K562 (cell line): ENCODE data around the gene PDZRN4. TPM values are rescaled to one million over a fixed set of nuclear protein-coding genes. Genes with fewer than 3 reads are reported as not detected.

Experiments used
- ATAC-seq: fragments of 200-7000 bp; cut with Tn5 transposase; 3 replicates; pipeline ENCODE4 v1.9.1; 2020; ENCODE audit warnings: moderate library complexity
- BruUV-seq: library from RNA; stranded (reverse); fragments of 400-500 nt; replicated peaks from 2 replicates; lab custom pipeline; 2021; lab: Mats Ljungman, UMichigan
- CTCF ChIA-PET: fragments of 300-600 bp; formaldehyde crosslinking; extraction: SDS; loops from one replicate; lab custom pipeline; 2021; ENCODE audit warnings: low intra/inter-chr PET ratio; lab: Yijun Ruan, JAX
- POLR2A ChIA-PET: fragments of 300-600, 350-650 bp; sonication (Branson Sonifier 250); formaldehyde crosslinking; extraction: SDS; loops from one replicate; lab custom pipeline; 2021; ENCODE audit warnings: antibody characterized with exemption, inconsistent platforms; lab: Yijun Ruan, JAX
- DNase-seq, 4 experiments: peaks; one replicate each; pipeline versions ENCODE4 v3.0.0 to v3.0.0-alpha.2; 2011 to 2018; ENCODE audit warnings: low spot score in 3 of 4, mixed read lengths in 3 of 4; ENCODE audit errors: extremely low read depth in 1 of 4
- FAIRE-seq: peaks from 2 replicates; lab custom pipeline; 2011; peaks lifted over from hg19 to GRCh38; lab: Jason Lieb, UNC
- H2AFZ ChIP-seq: 2 replicates; pipeline ENCODE4 v1.6.0; 2011; ENCODE audit warnings: low read depth, low read length, control low read depth, inconsistent platforms
- H3K27ac ChIP-seq: fragments of 200-600 bp; 3 replicates; pipeline ENCODE4 v1.8.0; 2011; ENCODE audit warnings: low read depth, mild to moderate bottlenecking, control low read depth, inconsistent platforms, low read length, moderate library complexity, mixed read lengths; ENCODE audit errors: extremely low read depth
- H3K27me3 ChIP-seq, 2 experiments: fragments of 300-600 bp in 1 of 2; 2 replicates in 1 of 2; 3 replicates in 1 of 2; pipeline versions ENCODE4 v1.6.0 to v1.8.0; 2011; ENCODE audit warnings: inconsistent platforms in 2 of 2, low read length in 2 of 2, mild to moderate bottlenecking in 1 of 2, mixed read lengths in 1 of 2, moderate library complexity in 1 of 2; ENCODE audit not compliant: control insufficient read depth in 2 of 2, insufficient read depth in 2 of 2
- H3K36me3 ChIP-seq: fragments of 300-600 bp; 3 replicates; pipeline ENCODE4 v1.8.0; 2011; ENCODE audit warnings: mild to moderate bottlenecking, low read length, inconsistent platforms; ENCODE audit not compliant: control insufficient read depth, insufficient read depth
- H3K4me1 ChIP-seq, 2 experiments: fragments of 200-600 bp in 1 of 2; replicated peaks in 1 of 2; 2 replicates in 1 of 2; 3 replicates in 1 of 2; pipeline versions ENCODE4 v1.5.1 to v1.8.0; 2011; ENCODE audit warnings: inconsistent platforms in 2 of 2, low read length in 2 of 2, mild to moderate bottlenecking in 1 of 2, mixed read lengths in 1 of 2, moderate library complexity in 1 of 2; ENCODE audit not compliant: control insufficient read depth in 2 of 2, insufficient read depth in 2 of 2
- H3K4me2 ChIP-seq: 2 replicates; pipeline ENCODE4 v1.6.1; 2011; ENCODE audit warnings: low read length, control low read depth, inconsistent platforms, mixed read lengths; ENCODE audit not compliant: insufficient read depth
- H3K4me3 ChIP-seq: fragments of 200-600 bp; sonication (generic), shearing (Covaris generic); 2 replicates; pipeline ENCODE4 v1.5.1; 2016; ENCODE audit warnings: control low read depth, inconsistent platforms
- H3K79me2 ChIP-seq: fragments of 200-600 bp; 3 replicates; pipeline ENCODE4 v1.8.0; 2011; ENCODE audit warnings: low read length, inconsistent platforms; ENCODE audit not compliant: control insufficient read depth, insufficient read depth
- H3K9ac ChIP-seq, 2 experiments: 2 replicates each; pipeline versions ENCODE4 v1.6.0 to v1.6.1; 2011; ENCODE audit warnings: low read depth in 2 of 2, low read length in 2 of 2, control low read depth in 1 of 2, inconsistent platforms in 1 of 2, mild to moderate bottlenecking in 1 of 2, mixed read lengths in 1 of 2; ENCODE audit not compliant: insufficient read depth in 1 of 2
- H3K9me1 ChIP-seq: one replicate; pipeline ENCODE4 v1.6.0; 2011; ENCODE audit warnings: inconsistent platforms, mild to moderate bottlenecking, low read length, moderate library complexity; ENCODE audit not compliant: control insufficient read depth, insufficient read depth
- H3K9me3 ChIP-seq: replicated peaks from 2 replicates; pipeline ENCODE4 v1.5.1; 2011; ENCODE audit warnings: low read depth, low read length, inconsistent platforms; ENCODE audit not compliant: control insufficient read depth, insufficient read depth
- H4K20me1 ChIP-seq: replicated peaks from 2 replicates; pipeline ENCODE4 v1.6.1; 2011; ENCODE audit warnings: low read length, inconsistent platforms, mixed read lengths; ENCODE audit not compliant: control insufficient read depth, insufficient read depth
- ATF1 ChIP-seq, 2 experiments: fragments of 450-650 bp in 1 of 2; IDR thresholded peaks; 2 replicates each; pipeline ENCODE4 v1.6.1; 2016; ENCODE audit warnings: missing compliant biosample characterization in 1 of 2, missing genetic modification characterization in 1 of 2
- ETV6 ChIP-seq, 3 experiments: fragments of 150-350 bp in 1 of 3; sonication (generic) in 1 of 3; formaldehyde crosslinking in 1 of 3; IDR thresholded peaks; 2 replicates each; pipeline versions ENCODE4 v1.6.1 to v1.8.0; 2014 to 2022; ENCODE audit warnings: borderline replicate concordance in 2 of 3, low read depth in 2 of 3, antibody characterized with exemption in 1 of 3, low read length in 1 of 3, mild to moderate bottlenecking in 1 of 3, missing genetic modification reagents in 1 of 3
- GTF2A2 ChIP-seq: IDR thresholded peaks from 2 replicates; pipeline ENCODE4 v1.6.1; 2016; ENCODE audit warnings: mild to moderate bottlenecking, missing genetic modification characterization, missing compliant biosample characterization
- HCFC1 ChIP-seq: IDR thresholded peaks from 2 replicates; pipeline ENCODE4 v1.6.1; 2012; ENCODE audit warnings: low read depth, low read length, improper control_type of control experiment
- HDAC6 ChIP-seq: IDR thresholded peaks from 2 replicates; pipeline ENCODE4 v1.6.1; 2012; ENCODE audit warnings: low read depth, mild to moderate bottlenecking, control low read depth, inconsistent platforms, low read length, moderate library complexity
- HDAC8 ChIP-seq: fragments of 450-650 bp; IDR thresholded peaks from 2 replicates; pipeline ENCODE4 v1.6.1; 2016; ENCODE audit warnings: mild to moderate bottlenecking, missing genetic modification characterization, moderate library complexity, missing compliant biosample characterization
- JUND ChIP-seq, 2 experiments: IDR thresholded peaks; 2 replicates in 1 of 2; 3 replicates in 1 of 2; pipeline ENCODE4 v1.6.1; 2011; ENCODE audit warnings: borderline replicate concordance in 2 of 2, low read depth in 2 of 2, low read length in 2 of 2, improper control_type of control experiment in 1 of 2, missing biosample characterization in 1 of 2, missing genetic modification characterization in 1 of 2, missing genetic modification reagents in 1 of 2
- MYNN ChIP-seq, 2 experiments: sonication (generic); formaldehyde crosslinking in 1 of 2; IDR thresholded peaks; 2 replicates each; pipeline versions ENCODE4 v1.5.0 to v1.6.1; 2016 to 2020; ENCODE audit warnings: antibody characterized with exemption in 1 of 2, missing genetic modification reagents in 1 of 2
- RBBP5 ChIP-seq: fragments of 200-600 bp; sonication (generic); IDR thresholded peaks from 2 replicates; pipeline ENCODE4 v1.6.1; 2012; ENCODE audit warnings: borderline replicate concordance, mild to moderate bottlenecking, low read length, control low read depth, inconsistent platforms; ENCODE audit not compliant: insufficient read depth, poor library complexity, severe bottlenecking
- RBM17 ChIP-seq: fragments of 200-400 bp; formaldehyde crosslinking; IDR thresholded peaks from 2 replicates; pipeline ENCODE4 v1.6.1; 2017; ENCODE audit warnings: low read depth, mild to moderate bottlenecking, low read length, borderline replicate concordance
- ZNF24 ChIP-seq: fragments of 450-650 bp; IDR thresholded peaks from 2 replicates; pipeline ENCODE4 v1.6.1; 2016
- ZNF347 ChIP-seq: fragments of 450-650 bp; formaldehyde crosslinking; IDR thresholded peaks from 2 replicates; pipeline ENCODE4 v1.4.0; 2020; ENCODE audit warnings: low read depth, mild to moderate bottlenecking, moderate library complexity
- ZNF76 ChIP-seq: fragments of 250-450 bp; sonication (Bioruptor Pico); IDR thresholded peaks from 2 replicates; pipeline ENCODE4 v1.4.0; 2020; ENCODE audit warnings: mild to moderate bottlenecking, moderate library complexity, borderline replicate concordance
- WGBS: fragments of 100-300 bp; shearing (Covaris generic); methylation state at CpG from one replicate; pipeline ENCODE4 v1.1.6; 2016; ENCODE audit warnings: low coverage, mixed read lengths; ENCODE audit not compliant: insufficient coverage; ENCODE audit errors: missing lambda C conversion rate; 5-methylcytosine and 5-hydroxymethylcytosine counted together
- in situ Hi-C: fragments of 300-500 bp; cut with MboI; formaldehyde crosslinking; loops from 4 replicates; pipeline ENCODE4 v1.15.0; 2018; ENCODE audit warnings: inconsistent platforms, mixed read lengths
- intact Hi-C: fragments of 100-400 bp; cut with micrococcal nuclease; formaldehyde crosslinking; loops from 2 replicates; pipeline ENCODE4 v1.14.2; 2022
- polyA plus RNA-seq, 8 experiments: library from polyadenylated mRNA; depleted of rRNA in 4 of 8; stranded (reverse) in 5 of 8; unstranded in 3 of 8; fragments of >200 nt; fragmentation: Nextera tagmentation in 2 of 8; fragmentation: Illumina TruSeq in 1 of 8; extraction: Ambion mirVana in 2 of 8; extraction: Trizol in 1 of 8; gene quantifications; 2 replicates each; pipeline versions ENCODE4 v1.2.1 to v1.2.3, GENCODE V29; 2011 to 2014; ENCODE audit warnings: inconsistent platforms in 1 of 8, missing spikeins in 1 of 8
- total RNA-seq, 7 experiments: library from RNA; depleted of rRNA in 6 of 7; stranded (reverse); fragments of >200 nt in 6 of 7; fragmentation: Illumina TruSeq in 2 of 7; extraction: Trizol in 2 of 7; gene quantifications; 2 replicates each; pipeline versions ENCODE4 v1.2.1 to v1.2.3, GENCODE V29; 2011 to 2021; ENCODE audit warnings: low replicate concordance in 1 of 7
- TF ChIP-seq, protein P1 (sequence below): sonication (generic); IDR thresholded peaks from 2 replicates; pipeline ENCODE4 v1.6.1; 2016
- TF ChIP-seq, protein P2 (sequence below): fragments of 250-450 bp; sonication (Bioruptor Pico); IDR thresholded peaks from 2 replicates; pipeline ENCODE4 v1.8.0; 2022; ENCODE audit warnings: moderate library complexity, mild to moderate bottlenecking, inconsistent platforms
- TF ChIP-seq, protein P3 (sequence below): fragments of 250-450 bp; sonication (Bioruptor Pico); IDR thresholded peaks from 2 replicates; pipeline ENCODE4 v1.8.0; 2022; ENCODE audit warnings: inconsistent platforms

PDZRN4 gene
- total and polyA plus RNA-seq, 9 of the 15 experiments (the other 6 are each of a cell fraction or from before 2014, with no cell fraction given) = not detected

GRCh38 chr12:41606468-41607445, 418.6 kb downstream of the PDZRN4 start:
- no peaks in the 10 kb centered on the region for H3K9me1 ChIP-seq
- WGBS = 0% methylated on average over 8 of the region's 8 CpGs
- no peaks in the 10 kb centered on the region for H3K79me2 ChIP-seq
- in situ Hi-C loops (no loop called here), intact Hi-C loops (no loop called here)
- BruUV-seq = no TSS peak
- H2AFZ ChIP-seq = no peak overlapping the region
- no peak for ATAC-seq
- ChIA-PET POLR2A (no interaction called here), CTCF (no interaction called here)
- H3K27ac ChIP-seq = no peak overlapping the region
- no peak for DNase-seq
- H3K36me3 ChIP-seq = no peaks in the 10 kb centered on the region
- FAIRE-seq = no peak
- no peak overlapping the region for H3K4me3 ChIP-seq
- H3K4me2 ChIP-seq = no peak overlapping the region
- no peak overlapping the region for H3K9ac ChIP-seq
- H3K9me3 ChIP-seq = no peaks in the 10 kb centered on the region
- H3K4me1 ChIP-seq = no peaks in the 10 kb centered on the region
- H4K20me1 ChIP-seq = no peaks in the 10 kb centered on the region
- H3K27me3 ChIP-seq = no peaks in the 10 kb centered on the region
- no peak for TF ChIP-seq HCFC1
- TF ChIP-seq RBBP5 = no peak
- no peak for TF ChIP-seq ZNF347 (CRISPR knock-in tag)
- no peak for TF ChIP-seq RBM17
- TF ChIP-seq, protein P1, sequence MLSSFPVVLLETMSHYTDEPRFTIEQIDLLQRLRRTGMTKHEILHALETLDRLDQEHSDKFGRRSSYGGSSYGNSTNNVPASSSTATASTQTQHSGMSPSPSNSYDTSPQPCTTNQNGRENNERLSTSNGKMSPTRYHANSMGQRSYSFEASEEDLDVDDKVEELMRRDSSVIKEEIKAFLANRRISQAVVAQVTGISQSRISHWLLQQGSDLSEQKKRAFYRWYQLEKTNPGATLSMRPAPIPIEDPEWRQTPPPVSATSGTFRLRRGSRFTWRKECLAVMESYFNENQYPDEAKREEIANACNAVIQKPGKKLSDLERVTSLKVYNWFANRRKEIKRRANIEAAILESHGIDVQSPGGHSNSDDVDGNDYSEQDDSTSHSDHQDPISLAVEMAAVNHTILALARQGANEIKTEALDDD = no peak
- TF ChIP-seq, protein P2, sequence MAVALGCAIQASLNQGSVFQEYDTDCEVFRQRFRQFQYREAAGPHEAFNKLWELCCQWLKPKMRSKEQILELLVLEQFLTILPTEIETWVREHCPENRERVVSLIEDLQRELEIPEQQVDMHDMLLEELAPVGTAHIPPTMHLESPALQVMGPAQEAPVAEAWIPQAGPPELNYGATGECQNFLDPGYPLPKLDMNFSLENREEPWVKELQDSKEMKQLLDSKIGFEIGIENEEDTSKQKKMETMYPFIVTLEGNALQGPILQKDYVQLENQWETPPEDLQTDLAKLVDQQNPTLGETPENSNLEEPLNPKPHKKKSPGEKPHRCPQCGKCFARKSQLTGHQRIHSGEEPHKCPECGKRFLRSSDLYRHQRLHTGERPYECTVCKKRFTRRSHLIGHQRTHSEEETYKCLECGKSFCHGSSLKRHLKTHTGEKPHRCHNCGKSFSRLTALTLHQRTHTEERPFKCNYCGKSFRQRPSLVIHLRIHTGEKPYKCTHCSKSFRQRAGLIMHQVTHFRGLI (CRISPR knock-in tag) = no peak
- TF ChIP-seq GTF2A2 (tag) = no peak
- TF ChIP-seq ZNF76 (CRISPR knock-in tag) = no peak
- TF ChIP-seq, protein P3, sequence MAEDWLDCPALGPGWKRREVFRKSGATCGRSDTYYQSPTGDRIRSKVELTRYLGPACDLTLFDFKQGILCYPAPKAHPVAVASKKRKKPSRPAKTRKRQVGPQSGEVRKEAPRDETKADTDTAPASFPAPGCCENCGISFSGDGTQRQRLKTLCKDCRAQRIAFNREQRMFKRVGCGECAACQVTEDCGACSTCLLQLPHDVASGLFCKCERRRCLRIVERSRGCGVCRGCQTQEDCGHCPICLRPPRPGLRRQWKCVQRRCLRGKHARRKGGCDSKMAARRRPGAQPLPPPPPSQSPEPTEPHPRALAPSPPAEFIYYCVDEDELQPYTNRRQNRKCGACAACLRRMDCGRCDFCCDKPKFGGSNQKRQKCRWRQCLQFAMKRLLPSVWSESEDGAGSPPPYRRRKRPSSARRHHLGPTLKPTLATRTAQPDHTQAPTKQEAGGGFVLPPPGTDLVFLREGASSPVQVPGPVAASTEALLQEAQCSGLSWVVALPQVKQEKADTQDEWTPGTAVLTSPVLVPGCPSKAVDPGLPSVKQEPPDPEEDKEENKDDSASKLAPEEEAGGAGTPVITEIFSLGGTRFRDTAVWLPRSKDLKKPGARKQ (CRISPR knock-in tag) = no peak
- TF ChIP-seq HDAC6 = no peak
- no peak for TF ChIP-seq ATF1 (CRISPR knock-in tag; IDR thresholded peaks at IDR 0.05)
- TF ChIP-seq ATF1 (tag; IDR thresholded peaks at IDR 0.05) = no peak
- TF ChIP-seq ETV6 (IDR thresholded peaks at IDR 0.05; ENCODE audit: borderline replicate concordance in 1 of 2, low read depth in 2 of 2, low read length in 1 of 2) = no peak
- TF ChIP-seq ETV6 (CRISPR knock-in tag; IDR thresholded peaks at IDR 0.05; ENCODE audit: borderline replicate concordance) = no peak
- TF ChIP-seq ZNF24 = no peak
- TF ChIP-seq MYNN (IDR thresholded peaks at IDR 0.05) = no peak
- TF ChIP-seq MYNN (CRISPR knock-in tag; IDR thresholded peaks at IDR 0.05) = no peak
- no peak for TF ChIP-seq HDAC8 (tag)
- no peak for TF ChIP-seq JUND (IDR thresholded peaks at IDR 0.05; ENCODE audit: borderline replicate concordance, low read depth, low read length)
- no peak for TF ChIP-seq JUND (tag; IDR thresholded peaks at IDR 0.05; ENCODE audit: borderline replicate concordance, low read depth, low read length)
